DND-41 (cell line): ENCODE measurements around the gene PDE1A.

Experiments
- ATAC-seq: fragments of 200-7000 bp; cut with Tn5 transposase; 3 replicates; pipeline ENCODE4 v1.9.1; 2021; ENCODE audit warnings: low read depth; ENCODE audit not compliant: insufficient read depth
- DNase-seq: peaks from one replicate; pipeline ENCODE4 v3.0.0-alpha.2; 2020
- H2AFZ ChIP-seq: 2 replicates; pipeline ENCODE4 v1.6.0; 2012; ENCODE audit warnings: low read depth, low read length
- H3K27ac ChIP-seq: 2 replicates; pipeline ENCODE4 v1.5.1; 2012; ENCODE audit warnings: low read length, inconsistent platforms
- H3K27me3 ChIP-seq: fragments of 200-600 bp; sonication (generic); 2 replicates; pipeline ENCODE4 v1.6.0; 2012; ENCODE audit warnings: low read length, mild to moderate bottlenecking, inconsistent platforms; ENCODE audit not compliant: insufficient read depth, poor library complexity
- H3K36me3 ChIP-seq: 2 replicates; pipeline ENCODE4 v1.5.1; 2012; ENCODE audit warnings: low read length, inconsistent platforms; ENCODE audit not compliant: insufficient read depth
- H3K4me1 ChIP-seq: 2 replicates; pipeline ENCODE4 v1.5.1; 2012; ENCODE audit warnings: mild to moderate bottlenecking, low read length; ENCODE audit not compliant: insufficient read depth
- H3K4me2 ChIP-seq: 2 replicates; pipeline ENCODE4 v1.6.0; 2012; ENCODE audit warnings: mild to moderate bottlenecking, moderate library complexity, low read length, inconsistent platforms; ENCODE audit not compliant: insufficient read depth
- H3K4me3 ChIP-seq, 2 experiments: fragments of 200-600 bp in 1 of 2; shearing (Covaris generic) in 1 of 2; 2 replicates each; pipeline ENCODE4 v1.5.1; 2012 to 2016; ENCODE audit warnings: inconsistent platforms in 2 of 2, low read length in 2 of 2, mild to moderate bottlenecking in 2 of 2, low read depth in 1 of 2, moderate library complexity in 1 of 2
- H3K79me2 ChIP-seq: 2 replicates; pipeline ENCODE4 v1.6.0; 2012; ENCODE audit warnings: low read length, inconsistent platforms; ENCODE audit not compliant: insufficient read depth
- H3K9ac ChIP-seq: 2 replicates; pipeline ENCODE4 v1.6.0; 2012; ENCODE audit warnings: low read depth, mild to moderate bottlenecking, inconsistent platforms, low read length, moderate library complexity
- H3K9me3 ChIP-seq: 2 replicates; pipeline ENCODE4 v1.5.1; 2012; ENCODE audit warnings: low read length, moderate library complexity, mild to moderate bottlenecking, inconsistent platforms; ENCODE audit not compliant: insufficient read depth, severe bottlenecking
- H4K20me1 ChIP-seq: 2 replicates; pipeline ENCODE4 v1.6.0; 2012; ENCODE audit warnings: low read length; ENCODE audit not compliant: insufficient read depth
- CTCF ChIP-seq: IDR thresholded peaks from 2 replicates; pipeline ENCODE4 v1.5.1; 2012; ENCODE audit warnings: borderline replicate concordance, low read length, moderate library complexity, mild to moderate bottlenecking; ENCODE audit not compliant: poor library complexity, severe bottlenecking; ENCODE audit errors: extremely low read depth
- EZH2 ChIP-seq: IDR thresholded peaks from 3 replicates; pipeline ENCODE4 v1.6.1; 2012; ENCODE audit warnings: borderline replicate concordance, low read depth, mild to moderate bottlenecking, moderate library complexity, low read length, inconsistent platforms; ENCODE audit not compliant: severe bottlenecking

Gene PDE1A

GRCh38 chr2:182452456-182452990 lies 25.7 kb upstream of the PDE1A start:
- no peak for ATAC-seq
- Histone ChIP-seq H3K9ac (no peak overlapping the region), H3K27ac (no peak overlapping the region), H3K79me2 (no peaks in the 10 kb centered on the region), H3K27me3 (no peaks in the 10 kb centered on the region), H3K9me3 (no peaks in the 10 kb centered on the region), H2AFZ (no peak overlapping the region), H3K36me3 (no peaks in the 10 kb centered on the region), H3K4me1 (no peaks in the 10 kb centered on the region), H3K4me3 (no peak overlapping the region), H4K20me1 (no peaks in the 10 kb centered on the region), H3K4me2 (no peak overlapping the region)
- TF ChIP-seq EZH2 = no peak
- no peak for DNase-seq

GRCh38 chr2:182448371-182448770 lies 21.5 kb upstream of the PDE1A start:
- no peak overlapping the region for H3K4me2 ChIP-seq
- H3K36me3 ChIP-seq = no peaks in the 10 kb centered on the region
- TF ChIP-seq EZH2 (no peak), CTCF (no peak)
- H3K9me3 ChIP-seq = no peaks in the 10 kb centered on the region
- no peaks in the 10 kb centered on the region for H3K79me2 ChIP-seq
- no peak overlapping the region for H3K27ac ChIP-seq
- ATAC-seq (no peak), DNase-seq (no peak)
- no peak overlapping the region for H3K9ac ChIP-seq
- H3K4me3 ChIP-seq = no peak overlapping the region
- H4K20me1 ChIP-seq = no peaks in the 10 kb centered on the region
- H3K4me1 ChIP-seq = no peaks in the 10 kb centered on the region
- no peaks in the 10 kb centered on the region for H3K27me3 ChIP-seq
- H2AFZ ChIP-seq = no peak overlapping the region

- Histone ChIP-seq H3K36me3 (no peaks in the 10 kb centered on the region), H3K4me1 (no peaks in the 10 kb centered on the region), H3K4me2 (no peak overlapping the region), H2AFZ (no peak overlapping the region), H3K27me3 (no peaks in the 10 kb centered on the region), H4K20me1 (no peaks in the 10 kb centered on the region), H3K27ac (no peak overlapping the region), H3K9me3 (no peaks in the 10 kb centered on the region), H3K4me3 (no peak overlapping the region), H3K79me2 (no peaks in the 10 kb centered on the region), H3K9ac (no peak overlapping the region)
- no peak for TF ChIP-seq CTCF
- no peak for TF ChIP-seq EZH2
- no peak for ATAC-seq
- no peak for DNase-seq
Measured at GRCh38 chr2:182447863-182448262, 21.0 kb upstream of the PDE1A start.

- Histone ChIP-seq H3K9me3 (no peaks in the 10 kb centered on the region), H2AFZ (no peak overlapping the region)
- no peak for ATAC-seq
Measured at GRCh38 chr2:182447163-182447562, 20.3 kb upstream of the PDE1A start.

More at GRCh38 chr2:182447163-182447562, 20.3 kb upstream of the PDE1A start:
- H3K4me2 ChIP-seq = no peak overlapping the region
- H3K79me2 ChIP-seq = no peaks in the 10 kb centered on the region
- H3K4me1 ChIP-seq = no peaks in the 10 kb centered on the region
- no peaks in the 10 kb centered on the region for H4K20me1 ChIP-seq
- no peak overlapping the region for H3K4me3 ChIP-seq
- H3K27ac ChIP-seq = no peak overlapping the region
- TF ChIP-seq CTCF (no peak), EZH2 (no peak)
- no peaks in the 10 kb centered on the region for H3K27me3 ChIP-seq
- DNase-seq = no peak
- H3K9ac ChIP-seq = no peak overlapping the region
- no peaks in the 10 kb centered on the region for H3K36me3 ChIP-seq
